HFFc6 (cell line): ENCODE data around the gene CADM1. TPM values are rescaled to one million over a fixed set of nuclear protein-coding genes. Genes with fewer than 3 reads are reported as not detected.

Experiments used
- DNase-seq: peaks from one replicate; pipeline ENCODE4 v3.0.0-alpha.2; 2018
- H3K27ac Mint-ChIP-seq: 2 replicates; pipeline ENCODE4 v1.8.0; 2020; ENCODE audit warnings: mild to moderate bottlenecking, mixed read lengths
- H3K27me3 Mint-ChIP-seq: 2 replicates; pipeline ENCODE4 v1.8.0; 2021; ENCODE audit warnings: mild to moderate bottlenecking, moderate library complexity, mixed read lengths; ENCODE audit not compliant: insufficient read depth
- H3K36me3 Mint-ChIP-seq: 2 replicates; pipeline ENCODE4 v1.8.0; 2021; ENCODE audit warnings: low read depth, mixed read lengths
- H3K4me1 Mint-ChIP-seq: 2 replicates; pipeline ENCODE4 v1.8.0; 2020; ENCODE audit warnings: low read depth, mixed read lengths
- H3K4me3 Mint-ChIP-seq: 2 replicates; pipeline ENCODE4 v1.8.0; 2020; ENCODE audit warnings: mild to moderate bottlenecking, moderate library complexity, mixed read lengths
- H3K9me3 Mint-ChIP-seq: 2 replicates; pipeline ENCODE4 v1.8.0; 2020; ENCODE audit warnings: mild to moderate bottlenecking, mixed read lengths
- total RNA-seq, 6 experiments: library from RNA; stranded (reverse); fragmentation: NEBNext Ultra II Directional; extraction: Animal tissue kit (Norgen Biotek cat#: 25700); gene quantifications; 2 replicates in 1 of 6; 3 replicates in 5 of 6; pipeline ENCODE4 v1.2.3, GENCODE V29; 2021
- TF ChIP-seq, protein P1 (sequence below): fragments of 200-600 bp; sonication (generic); IDR thresholded peaks from 2 replicates; pipeline ENCODE4 v1.5.0; 2021; ENCODE audit warnings: antibody characterized with exemption, mild to moderate bottlenecking

The CADM1 gene
- total RNA-seq, 6 experiments from 2014 or later, result not detected

- Mint-ChIP-seq H3K4me3 (no peak overlapping the region), H3K27me3 (no peaks in the 10 kb centered on the region), H3K4me1 (no peaks in the 10 kb centered on the region), H3K27ac (no peak overlapping the region), H3K36me3 (no peaks in the 10 kb centered on the region), H3K9me3 (peaks cover 26% of the 10 kb centered on the region)
- no peak for DNase-seq
- TF ChIP-seq, protein P1, sequence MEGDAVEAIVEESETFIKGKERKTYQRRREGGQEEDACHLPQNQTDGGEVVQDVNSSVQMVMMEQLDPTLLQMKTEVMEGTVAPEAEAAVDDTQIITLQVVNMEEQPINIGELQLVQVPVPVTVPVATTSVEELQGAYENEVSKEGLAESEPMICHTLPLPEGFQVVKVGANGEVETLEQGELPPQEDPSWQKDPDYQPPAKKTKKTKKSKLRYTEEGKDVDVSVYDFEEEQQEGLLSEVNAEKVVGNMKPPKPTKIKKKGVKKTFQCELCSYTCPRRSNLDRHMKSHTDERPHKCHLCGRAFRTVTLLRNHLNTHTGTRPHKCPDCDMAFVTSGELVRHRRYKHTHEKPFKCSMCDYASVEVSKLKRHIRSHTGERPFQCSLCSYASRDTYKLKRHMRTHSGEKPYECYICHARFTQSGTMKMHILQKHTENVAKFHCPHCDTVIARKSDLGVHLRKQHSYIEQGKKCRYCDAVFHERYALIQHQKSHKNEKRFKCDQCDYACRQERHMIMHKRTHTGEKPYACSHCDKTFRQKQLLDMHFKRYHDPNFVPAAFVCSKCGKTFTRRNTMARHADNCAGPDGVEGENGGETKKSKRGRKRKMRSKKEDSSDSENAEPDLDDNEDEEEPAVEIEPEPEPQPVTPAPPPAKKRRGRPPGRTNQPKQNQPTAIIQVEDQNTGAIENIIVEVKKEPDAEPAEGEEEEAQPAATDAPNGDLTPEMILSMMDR, result no peak
Measured at GRCh38 chr11:115345361-115345760, 158.9 kb downstream of the CADM1 start.

- no peaks in the 10 kb centered on the region for H3K36me3 Mint-ChIP-seq
- no peak for DNase-seq
- no peaks in the 10 kb centered on the region for H3K27me3 Mint-ChIP-seq
- H3K4me3 Mint-ChIP-seq, result no peak overlapping the region
- H3K9me3 Mint-ChIP-seq, result peaks cover 26% of the 10 kb centered on the region
- TF ChIP-seq, protein P1, result no peak
- H3K4me1 Mint-ChIP-seq, result no peaks in the 10 kb centered on the region
- H3K27ac Mint-ChIP-seq, result no peak overlapping the region
Measured at GRCh38 chr11:115344846-115345245, 159.4 kb downstream of the CADM1 start.

DNA sequence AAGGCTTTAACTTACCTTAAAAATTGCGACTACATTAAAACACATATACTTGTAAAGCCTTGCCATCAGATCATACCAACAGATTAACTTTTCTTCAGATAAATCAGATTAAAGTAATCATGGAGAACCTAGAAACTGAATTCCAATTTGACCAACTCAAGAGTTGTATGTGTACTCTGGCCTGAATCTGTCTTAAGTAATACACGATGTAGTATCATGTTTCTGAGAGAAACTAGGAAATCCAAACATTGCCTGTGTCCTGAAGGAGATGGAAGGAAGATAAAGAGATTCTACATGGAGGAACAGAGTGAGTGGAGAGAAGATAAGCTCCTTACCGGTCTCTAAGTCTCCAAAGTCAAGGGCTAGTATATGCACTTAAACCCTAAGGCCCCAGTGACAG is 162.1 kb downstream of the CADM1 start:
- no peak overlapping the region for H3K27ac Mint-ChIP-seq
- DNase-seq, result no peak
- H3K9me3 Mint-ChIP-seq, result peaks cover 24% of the 10 kb centered on the region
- TF ChIP-seq, protein P1, result no peak
- H3K4me1 Mint-ChIP-seq, result no peaks in the 10 kb centered on the region
- H3K27me3 Mint-ChIP-seq, result no peaks in the 10 kb centered on the region
- H3K36me3 Mint-ChIP-seq, result no peaks in the 10 kb centered on the region
- no peak overlapping the region for H3K4me3 Mint-ChIP-seq

- no peaks in the 10 kb centered on the region for H3K27me3 Mint-ChIP-seq
- no peak overlapping the region for H3K27ac Mint-ChIP-seq
- TF ChIP-seq, protein P1, result no peak
- no peaks in the 10 kb centered on the region for H3K36me3 Mint-ChIP-seq
- peaks cover 16% of the 10 kb centered on the region for H3K9me3 Mint-ChIP-seq
- no peak for DNase-seq
- no peaks in the 10 kb centered on the region for H3K4me1 Mint-ChIP-seq
- H3K4me3 Mint-ChIP-seq, result no peak overlapping the region
Measured at GRCh38 chr11:115340874-115341273, 163.3 kb downstream of the CADM1 start.

DNA sequence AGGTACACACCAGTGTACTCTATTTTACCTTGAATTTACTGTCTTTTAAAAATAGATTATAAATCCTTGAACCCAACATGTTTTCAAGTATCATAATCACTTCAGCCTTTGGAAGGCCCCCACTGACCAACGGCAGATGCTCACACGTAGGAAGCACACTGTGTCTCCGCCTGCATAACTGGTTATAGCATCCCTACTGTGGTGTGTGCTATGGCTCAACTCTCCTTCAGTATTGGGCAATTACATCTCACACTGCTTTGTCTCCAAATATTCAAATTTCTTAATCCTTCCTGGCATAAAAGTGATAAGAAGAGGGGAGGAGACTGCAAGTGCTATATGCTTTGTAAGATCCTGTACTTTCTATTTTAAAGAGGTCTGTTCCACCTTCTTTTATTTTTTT is 165.7 kb downstream of the CADM1 start:
- Mint-ChIP-seq H3K27me3 (no peaks in the 10 kb centered on the region), H3K9me3 (peaks cover 4% of the 10 kb centered on the region; the same call in 1 of the 2 replicates), H3K36me3 (no peaks in the 10 kb centered on the region), H3K4me3 (no peak overlapping the region), H3K27ac (no peak overlapping the region), H3K4me1 (no peaks in the 10 kb centered on the region)
- TF ChIP-seq, protein P1, result no peak
- no peak for DNase-seq
